GM12874 (cell line): ENCODE data around the gene LHB.
A peak's percentile ranks its signal among the peaks of the same experiment; 100 is the strongest.

Experiments used
- TF ChIP-seq, protein P1 (sequence below): IDR thresholded peaks from 2 replicates; pipeline ENCODE4 v1.5.1; 2011; ENCODE audit warnings: low read depth, mild to moderate bottlenecking, control low read depth, low read length, moderate library complexity; ENCODE audit not compliant: insufficient read depth

LHB gene

GRCh38 chr19:49017666-49018351 lies 918 bp upstream of the LHB start:
- TF ChIP-seq, protein P1, sequence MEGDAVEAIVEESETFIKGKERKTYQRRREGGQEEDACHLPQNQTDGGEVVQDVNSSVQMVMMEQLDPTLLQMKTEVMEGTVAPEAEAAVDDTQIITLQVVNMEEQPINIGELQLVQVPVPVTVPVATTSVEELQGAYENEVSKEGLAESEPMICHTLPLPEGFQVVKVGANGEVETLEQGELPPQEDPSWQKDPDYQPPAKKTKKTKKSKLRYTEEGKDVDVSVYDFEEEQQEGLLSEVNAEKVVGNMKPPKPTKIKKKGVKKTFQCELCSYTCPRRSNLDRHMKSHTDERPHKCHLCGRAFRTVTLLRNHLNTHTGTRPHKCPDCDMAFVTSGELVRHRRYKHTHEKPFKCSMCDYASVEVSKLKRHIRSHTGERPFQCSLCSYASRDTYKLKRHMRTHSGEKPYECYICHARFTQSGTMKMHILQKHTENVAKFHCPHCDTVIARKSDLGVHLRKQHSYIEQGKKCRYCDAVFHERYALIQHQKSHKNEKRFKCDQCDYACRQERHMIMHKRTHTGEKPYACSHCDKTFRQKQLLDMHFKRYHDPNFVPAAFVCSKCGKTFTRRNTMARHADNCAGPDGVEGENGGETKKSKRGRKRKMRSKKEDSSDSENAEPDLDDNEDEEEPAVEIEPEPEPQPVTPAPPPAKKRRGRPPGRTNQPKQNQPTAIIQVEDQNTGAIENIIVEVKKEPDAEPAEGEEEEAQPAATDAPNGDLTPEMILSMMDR, result peak; percentile 84

GRCh38 chr19:49016067-49016839 lies 638 bp downstream of the LHB start:
- TF ChIP-seq, protein P1, result no peak

DNA sequence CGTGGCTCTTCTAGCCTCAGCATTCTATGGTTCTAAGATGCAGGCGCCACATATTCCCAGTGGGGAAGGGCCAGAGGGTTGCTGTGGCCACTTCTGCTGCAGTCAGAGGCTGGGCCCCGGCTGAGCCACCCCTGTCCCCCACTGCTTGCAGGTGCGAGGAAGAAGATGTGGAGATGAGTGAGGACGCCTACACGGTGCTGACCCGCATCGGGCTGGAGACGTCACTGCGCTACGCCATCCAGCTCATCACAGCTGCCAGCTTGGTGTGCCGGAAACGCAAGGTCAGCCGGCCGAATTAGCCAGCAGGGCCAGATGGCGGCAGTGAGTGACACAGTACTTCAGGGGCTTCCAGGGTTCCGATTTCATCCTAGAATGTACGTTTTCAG lies 2.0 kb downstream of the LHB start:
- TF ChIP-seq, protein P1, result no peak

GRCh38 chr19:49014123-49014869 lies 2.6 kb downstream of the LHB start:
- TF ChIP-seq, protein P1, result no peak

GRCh38 chr19:49011194-49011593 lies 5.7 kb downstream of the LHB start:
- TF ChIP-seq, protein P1, result no peak

GRCh38 chr19:49010453-49010852 lies 6.4 kb downstream of the LHB start:
- TF ChIP-seq, protein P1, result no peak

DNA sequence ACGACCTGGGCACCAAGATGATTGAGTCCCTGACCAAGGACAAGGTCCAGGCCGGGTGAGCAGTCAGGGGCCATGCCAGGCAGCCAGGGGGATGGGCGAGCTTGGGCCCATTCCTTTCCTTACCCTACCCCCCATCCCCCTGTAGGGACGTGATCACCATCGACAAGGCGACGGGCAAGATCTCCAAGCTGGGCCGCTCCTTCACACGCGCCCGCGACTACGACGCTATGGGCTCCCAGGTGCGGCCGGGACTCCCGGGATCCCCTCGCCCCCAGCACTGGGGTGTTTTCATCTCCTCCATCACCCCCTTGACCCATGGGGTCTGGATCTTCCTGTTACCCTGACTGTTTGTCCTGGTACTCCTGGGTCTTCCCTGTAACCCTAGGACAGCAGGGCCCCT lies 7.1 kb downstream of the LHB start:
- TF ChIP-seq, protein P1, result no peak
